HepG2 (cell line): Measurements from ENCODE around the gene KL. TPM values are rescaled to one million over a fixed set of nuclear protein-coding genes. Genes with fewer than 3 reads are reported as not detected.

Experiments
- ATAC-seq: fragments of 200-7000 bp; cut with Tn5 transposase; 3 replicates; pipeline ENCODE4 v1.9.1; 2020; ENCODE audit warnings: mild to moderate bottlenecking, moderate library complexity
- BruUV-seq: library from RNA; stranded (reverse); fragments of 400-500 nt; replicated peaks from 2 replicates; lab custom pipeline; 2021; lab: Mats Ljungman, UMichigan
- CTCF ChIA-PET: fragments of 300-600 bp; formaldehyde crosslinking; extraction: SDS; loops from one replicate; lab custom pipeline; 2021; ENCODE audit warnings: low total read pairs, inconsistent platforms, low intra/inter-chr PET ratio; lab: Yijun Ruan, JAX
- POLR2A ChIA-PET: fragments of 350-600 bp; sonication (Branson Sonifier 250); formaldehyde crosslinking; loops from one replicate; lab custom pipeline; 2020; ENCODE audit warnings: antibody characterized with exemption, inconsistent platforms; lab: Yijun Ruan, JAX
- DNase-seq: peaks from one replicate; pipeline ENCODE4 v3.0.0-alpha.2; 2015; ENCODE audit warnings: low spot score
- FAIRE-seq: peaks from 3 replicates; lab custom pipeline; 2011; peaks lifted over from hg19 to GRCh38; lab: Jason Lieb, UNC
- H2AFZ ChIP-seq: one replicate; pipeline ENCODE4 v1.6.1; 2011; ENCODE audit warnings: low read length, inconsistent platforms
- H3K27ac ChIP-seq: fragments of 300-600 bp; 3 replicates; pipeline ENCODE4 v1.8.0; 2011; ENCODE audit warnings: mixed run types, mild to moderate bottlenecking, mixed read lengths, low read length, inconsistent platforms; ENCODE audit not compliant: insufficient read depth; ENCODE audit errors: extremely low read length
- H3K27me3 ChIP-seq, 2 experiments: fragments of 200-600 bp in 1 of 2; 2 replicates in 1 of 2; 3 replicates in 1 of 2; pipeline versions ENCODE4 v1.6.0 to v1.8.0; 2011; ENCODE audit warnings: low read length in 2 of 2, mild to moderate bottlenecking in 2 of 2, moderate library complexity in 2 of 2, inconsistent platforms in 1 of 2; ENCODE audit not compliant: insufficient read depth in 2 of 2, control insufficient read depth in 1 of 2
- H3K36me3 ChIP-seq, 2 experiments: fragments of 200-600 bp in 1 of 2; replicated peaks in 1 of 2; 2 replicates in 1 of 2; 3 replicates in 1 of 2; pipeline versions ENCODE4 v1.5.1 to v1.8.0; 2011; ENCODE audit warnings: low read length in 2 of 2, inconsistent platforms in 1 of 2; ENCODE audit not compliant: insufficient read depth in 2 of 2, control insufficient read depth in 1 of 2
- H3K4me1 ChIP-seq: 2 replicates; pipeline ENCODE4 v1.5.1; 2012; ENCODE audit warnings: low read length, inconsistent platforms; ENCODE audit not compliant: insufficient read depth
- H3K4me2 ChIP-seq: 2 replicates; pipeline ENCODE4 v1.6.0; 2011; ENCODE audit warnings: low read depth, low read length, inconsistent platforms
- H3K4me3 ChIP-seq, 3 experiments: fragments of 200-600 bp in 1 of 3; sonication (generic), shearing (Covaris generic) in 1 of 3; replicated peaks in 1 of 3; 2 replicates each; pipeline ENCODE4 v1.5.1; 2011 to 2016; ENCODE audit warnings: low read length in 3 of 3, inconsistent platforms in 2 of 3, low read depth in 2 of 3, mild to moderate bottlenecking in 2 of 3, control low read depth in 1 of 3, mixed read lengths in 1 of 3; ENCODE audit not compliant: insufficient read depth in 1 of 3
- H3K79me2 ChIP-seq: one replicate; pipeline ENCODE4 v1.6.1; 2011; ENCODE audit warnings: low read length, inconsistent platforms; ENCODE audit not compliant: insufficient read depth
- H3K9ac ChIP-seq: 2 replicates; pipeline ENCODE4 v1.6.0; 2011; ENCODE audit warnings: mild to moderate bottlenecking, low read depth, low read length, inconsistent platforms; ENCODE audit not compliant: insufficient read depth
- H3K9me3 ChIP-seq: 2 replicates; pipeline ENCODE4 v1.5.1; 2012; ENCODE audit warnings: mild to moderate bottlenecking, low read length
- H4K20me1 ChIP-seq: 2 replicates; pipeline ENCODE4 v1.6.0; 2011; ENCODE audit warnings: inconsistent platforms, mild to moderate bottlenecking, low read length, moderate library complexity; ENCODE audit not compliant: insufficient read depth
- CHD4 ChIP-seq: fragments of 200-600 bp; sonication (generic); IDR thresholded peaks from 2 replicates; pipeline ENCODE4 v1.7.0; 2017; ENCODE audit warnings: mild to moderate bottlenecking, low read length, borderline replicate concordance
- FOXO1 ChIP-seq: sonication (generic); formaldehyde crosslinking; IDR thresholded peaks from 2 replicates; pipeline ENCODE4 v1.4.0; 2020; ENCODE audit warnings: missing genetic modification reagents
- HOXA9 ChIP-seq: sonication (generic); formaldehyde crosslinking; IDR thresholded peaks from 2 replicates; pipeline ENCODE4 v1.8.1; 2022; ENCODE audit warnings: missing genetic modification reagents, mild to moderate bottlenecking, moderate library complexity, borderline replicate concordance
- HOXD1 ChIP-seq: sonication (generic); formaldehyde crosslinking; IDR thresholded peaks from 2 replicates; pipeline ENCODE4 v1.5.0; 2020; ENCODE audit warnings: missing genetic modification reagents
- IRF2 ChIP-seq: IDR thresholded peaks from 2 replicates; pipeline ENCODE4 v1.6.1; 2018; ENCODE audit warnings: missing genetic modification reagents, missing compliant biosample characterization
- PPARG ChIP-seq: conservative IDR thresholded peaks from 2 replicates; pipeline ENCODE4 v1.6.1; 2016; ENCODE audit warnings: missing biosample characterization, missing genetic modification reagents
- RELA ChIP-seq: sonication (generic); formaldehyde crosslinking; IDR thresholded peaks from 2 replicates; pipeline ENCODE4 v1.4.0; 2020; ENCODE audit warnings: missing genetic modification reagents
- ZBTB39 ChIP-seq: sonication (generic); formaldehyde crosslinking; IDR thresholded peaks from 2 replicates; pipeline ENCODE4 v1.5.0; 2020; ENCODE audit warnings: missing genetic modification reagents
- ZBTB4 ChIP-seq: sonication (generic); formaldehyde crosslinking; IDR thresholded peaks from 2 replicates; pipeline ENCODE4 v1.4.0; 2020; ENCODE audit warnings: missing genetic modification reagents, mild to moderate bottlenecking, borderline replicate concordance
- ZFP41 ChIP-seq: sonication (generic); formaldehyde crosslinking; IDR thresholded peaks from 2 replicates; pipeline ENCODE4 v1.4.0; 2020; ENCODE audit warnings: mild to moderate bottlenecking, missing genetic modification reagents, borderline replicate concordance
- ZNF225 ChIP-seq: sonication (generic); formaldehyde crosslinking; IDR thresholded peaks from 2 replicates; pipeline ENCODE4 v1.4.0; 2020; ENCODE audit warnings: mild to moderate bottlenecking, missing genetic modification reagents
- ZNF30 ChIP-seq: sonication (generic); formaldehyde crosslinking; IDR thresholded peaks from 2 replicates; pipeline ENCODE4 v1.5.0; 2020; ENCODE audit warnings: mild to moderate bottlenecking, missing genetic modification reagents
- ZNF317 ChIP-seq: sonication (generic); formaldehyde crosslinking; IDR thresholded peaks from 2 replicates; pipeline ENCODE4 v1.5.0; 2020; ENCODE audit warnings: mild to moderate bottlenecking, missing genetic modification reagents
- ZNF660 ChIP-seq: sonication (generic); formaldehyde crosslinking; IDR thresholded peaks from 2 replicates; pipeline ENCODE4 v1.5.1; 2020; ENCODE audit warnings: mild to moderate bottlenecking, low read depth, missing genetic modification reagents, borderline replicate concordance
- ZNF720 ChIP-seq: sonication (generic); formaldehyde crosslinking; IDR thresholded peaks from 2 replicates; pipeline ENCODE4 v1.4.0; 2020; ENCODE audit warnings: missing genetic modification reagents
- ZNF780A ChIP-seq: sonication (generic); formaldehyde crosslinking; IDR thresholded peaks from 2 replicates; pipeline ENCODE4 v1.8.0; 2022; ENCODE audit warnings: mild to moderate bottlenecking, missing genetic modification reagents, moderate library complexity
- WGBS: methylation state at CpG from one replicate; pipeline ENCODE4 v1.1.6; 2017; ENCODE audit warnings: low lambda C conversion rate; 5-methylcytosine and 5-hydroxymethylcytosine counted together
- in situ Hi-C: cut with HindIII; loops from 2 replicates; pipeline ENCODE4 v1.10.0; 2017; ENCODE audit warnings: low pct_unique_long_range_greater_than_20kb; ENCODE audit not compliant: extremely low pct_ligation_motif_present
- intact Hi-C: fragments of 100-400 bp; cut with micrococcal nuclease; formaldehyde crosslinking; loops from one replicate; pipeline ENCODE4 v1.10.0; 2022; ENCODE audit not compliant: unreplicated experiment
- polyA plus RNA-seq, 8 experiments: library from polyadenylated mRNA; depleted of rRNA in 3 of 8; stranded (reverse) in 7 of 8; unstranded in 1 of 8; fragments of >200 nt; fragmentation: Illumina TruSeq in 4 of 8; extraction: Trizol in 4 of 8; gene quantifications; 2 replicates each; pipeline versions ENCODE4 v1.2.1 to v1.2.3, GENCODE V29; 2011 to 2016; ENCODE audit warnings: low read depth in 4 of 8, missing spikeins in 1 of 8, mixed read lengths in 1 of 8; ENCODE audit not compliant: insufficient read depth in 1 of 8
- total RNA-seq, 5 experiments: library from RNA; depleted of rRNA; stranded (reverse); fragments of >200 nt; fragmentation: Illumina TruSeq; extraction: Trizol; gene quantifications; 2 replicates each; pipeline ENCODE4 v1.2.3, GENCODE V29; 2016; ENCODE audit warnings: low read depth in 1 of 5
- TF ChIP-seq, protein P1 (sequence below): sonication (generic); formaldehyde crosslinking; IDR thresholded peaks from 2 replicates; pipeline ENCODE4 v1.4.0; 2020; ENCODE audit warnings: missing genetic modification reagents, low read depth, mild to moderate bottlenecking, borderline replicate concordance
- TF ChIP-seq, protein P2 (sequence below): IDR thresholded peaks from 2 replicates; pipeline ENCODE4 v1.6.1; 2016; ENCODE audit warnings: missing compliant biosample characterization, missing genetic modification reagents, borderline replicate concordance

The KL gene
- total and polyA plus RNA-seq, 2 of the 13 experiments (the other 11 are each of a cell fraction or from before 2014, with no cell fraction given) = not detected

DNA sequence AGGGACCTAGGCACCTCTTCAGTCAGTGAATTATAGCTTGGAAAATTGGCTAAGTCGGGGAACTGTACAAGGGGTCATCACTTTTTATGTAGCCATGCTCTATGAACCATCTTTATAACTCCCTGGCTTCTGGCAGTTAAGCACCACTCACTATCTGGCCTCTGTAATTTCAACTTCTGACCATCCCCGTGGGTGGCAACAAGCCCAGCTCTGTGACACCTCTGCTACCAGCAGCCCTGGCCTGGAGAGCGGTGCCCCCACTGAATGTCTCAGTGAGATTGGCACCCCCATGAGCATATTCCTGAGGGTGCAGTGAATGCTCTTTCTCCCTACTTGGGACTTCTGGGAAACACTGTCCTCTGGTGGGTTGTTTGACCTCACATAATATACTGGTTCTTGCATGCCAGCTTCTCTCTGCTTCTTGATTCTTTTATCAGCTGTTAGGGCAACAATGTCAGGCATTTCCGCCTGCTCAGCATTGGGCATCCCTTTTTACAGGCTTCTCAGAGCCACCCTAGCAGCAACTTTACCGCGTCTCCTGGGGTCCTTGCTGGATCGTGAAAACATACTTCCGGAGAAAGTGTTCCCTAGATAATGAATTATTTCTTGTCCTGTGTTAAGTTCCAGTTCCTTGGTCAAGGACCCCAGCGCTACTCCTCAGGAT, 10.4 kb downstream of the KL start:
- no peak overlapping the region for H3K4me2 ChIP-seq
- CTCF ChIA-PET = no interaction called here
- no peaks in the 10 kb centered on the region for H4K20me1 ChIP-seq
- H3K9me3 ChIP-seq = no peaks in the 10 kb centered on the region
- no peak for DNase-seq
- no peaks in the 10 kb centered on the region for H3K36me3 ChIP-seq
- no peak overlapping the region for H3K27ac ChIP-seq
- no peak overlapping the region for H2AFZ ChIP-seq
- peaks cover 0 to 9% of the 10 kb centered on the region in 2 experiments; a peak in 2 of 5 replicates for H3K27me3 ChIP-seq
- intact Hi-C loops (no loop called here), in situ Hi-C loops (no loop called here)
- H3K4me3 ChIP-seq = no peak overlapping the region
- no peaks in the 10 kb centered on the region for H3K79me2 ChIP-seq
- WGBS = 81% methylated on average over 8 of the region's 9 CpGs
- no peaks in the 10 kb centered on the region for H3K4me1 ChIP-seq
- no peak for ATAC-seq
- BruUV-seq = no TSS peak
- H3K9ac ChIP-seq = no peak overlapping the region
- POLR2A ChIA-PET = no interaction called here
- FAIRE-seq = no peak
- TF ChIP-seq HOXA9 (CRISPR knock-in tag) = no peak
- no peak for TF ChIP-seq PPARG (CRISPR knock-in tag)
- TF ChIP-seq ZBTB4 = no peak
- TF ChIP-seq, protein P1, sequence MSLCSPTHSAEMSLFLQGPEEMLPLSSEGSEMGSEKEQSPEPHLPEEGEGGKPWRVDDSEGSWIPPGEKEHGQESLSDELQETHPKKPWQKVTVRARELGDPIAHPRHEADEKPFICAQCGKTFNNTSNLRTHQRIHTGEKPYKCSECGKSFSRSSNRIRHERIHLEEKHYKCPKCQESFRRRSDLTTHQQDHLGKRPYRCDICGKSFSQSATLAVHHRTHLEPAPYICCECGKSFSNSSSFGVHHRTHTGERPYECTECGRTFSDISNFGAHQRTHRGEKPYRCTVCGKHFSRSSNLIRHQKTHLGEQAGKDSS (CRISPR knock-in tag) = no peak
- TF ChIP-seq, protein P2, sequence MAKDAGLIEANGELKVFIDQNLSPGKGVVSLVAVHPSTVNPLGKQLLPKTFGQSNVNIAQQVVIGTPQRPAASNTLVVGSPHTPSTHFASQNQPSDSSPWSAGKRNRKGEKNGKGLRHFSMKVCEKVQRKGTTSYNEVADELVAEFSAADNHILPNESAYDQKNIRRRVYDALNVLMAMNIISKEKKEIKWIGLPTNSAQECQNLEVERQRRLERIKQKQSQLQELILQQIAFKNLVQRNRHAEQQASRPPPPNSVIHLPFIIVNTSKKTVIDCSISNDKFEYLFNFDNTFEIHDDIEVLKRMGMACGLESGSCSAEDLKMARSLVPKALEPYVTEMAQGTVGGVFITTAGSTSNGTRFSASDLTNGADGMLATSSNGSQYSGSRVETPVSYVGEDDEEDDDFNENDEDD (CRISPR knock-in tag) = no peak
- TF ChIP-seq ZNF317 = no peak
- TF ChIP-seq RELA = no peak
- TF ChIP-seq IRF2 (CRISPR knock-in tag) = no peak
- TF ChIP-seq HOXD1 (CRISPR knock-in tag) = no peak
- TF ChIP-seq CHD4 = no peak
- no peak for TF ChIP-seq ZNF660
- TF ChIP-seq ZNF720 = no peak
- no peak for TF ChIP-seq ZNF30 (CRISPR knock-in tag)
- TF ChIP-seq ZNF780A (CRISPR knock-in tag) = no peak
- TF ChIP-seq ZBTB39 = no peak
- no peak for TF ChIP-seq ZFP41 (CRISPR knock-in tag)
- no peak for TF ChIP-seq FOXO1 (CRISPR knock-in tag)
- no peak for TF ChIP-seq ZNF225
